GM18508 (cell line): ENCODE results near the gene STAC3.
"Not testable (repeated sequence)": the region's sequence is repeated elsewhere in the genome, so short reads cannot be mapped to it uniquely, and the experiment has no call there.

Source experiments
- ATAC-seq: cut with Tn5 transposase; IDR thresholded peaks from one replicate; pipeline ENCODE4 v1.9.1; 2021; ENCODE audit warnings: moderate number of reproducible peaks; ENCODE audit not compliant: insufficient read depth, unreplicated experiment

STAC3 gene

DNA sequence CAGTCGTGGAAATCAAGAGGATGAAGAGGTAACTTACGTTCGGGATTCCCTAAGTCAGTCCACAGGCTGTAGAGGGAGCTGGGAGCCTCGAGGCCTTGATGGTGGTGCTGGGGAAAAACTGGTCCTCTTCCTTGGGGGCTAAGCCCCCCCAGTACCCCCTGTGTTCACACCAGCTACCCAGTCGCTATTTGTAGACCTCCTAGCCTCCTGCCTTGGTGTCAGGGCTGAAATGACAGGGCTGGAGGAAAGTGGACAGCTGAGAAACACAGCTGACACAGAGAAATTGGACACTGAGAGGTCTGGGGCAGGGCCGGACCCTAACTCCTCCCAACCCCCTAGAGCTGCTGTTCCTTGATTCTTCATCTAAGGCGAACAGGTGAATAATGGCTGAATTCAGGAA lies at the start of gene STAC3:
TSS of gene STAC3 (minus strand) at position 232 of the 400 bp plus-strand sequence. CDS start 1,551 bp downstream, outside the sequence.
- no peak for ATAC-seq

DNA sequence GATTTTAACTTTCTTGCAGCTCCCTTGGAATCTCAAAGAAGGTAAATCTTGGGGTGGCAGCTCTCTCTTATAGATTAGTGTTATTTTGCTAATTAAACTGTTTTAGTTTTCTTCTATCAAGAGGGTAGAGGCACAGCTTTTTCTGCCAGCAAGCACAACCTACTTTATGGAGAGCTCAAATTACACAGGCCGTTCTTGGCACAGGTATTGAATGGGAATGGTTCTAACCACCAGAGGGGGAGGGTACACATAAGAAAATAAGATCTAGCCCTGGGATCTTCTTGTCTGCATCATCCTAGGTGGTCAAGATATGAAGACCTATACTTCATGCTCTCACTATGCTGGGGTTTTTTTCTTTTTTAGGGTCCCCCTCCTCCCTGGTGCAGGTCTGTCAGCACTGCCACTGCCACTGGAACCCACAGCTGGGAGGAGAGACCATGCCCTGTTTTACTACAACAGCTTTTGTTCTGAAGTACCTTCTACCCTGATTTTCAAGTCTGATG lies 48.6 kb upstream of the STAC3 start:
- no peak for ATAC-seq

DNA sequence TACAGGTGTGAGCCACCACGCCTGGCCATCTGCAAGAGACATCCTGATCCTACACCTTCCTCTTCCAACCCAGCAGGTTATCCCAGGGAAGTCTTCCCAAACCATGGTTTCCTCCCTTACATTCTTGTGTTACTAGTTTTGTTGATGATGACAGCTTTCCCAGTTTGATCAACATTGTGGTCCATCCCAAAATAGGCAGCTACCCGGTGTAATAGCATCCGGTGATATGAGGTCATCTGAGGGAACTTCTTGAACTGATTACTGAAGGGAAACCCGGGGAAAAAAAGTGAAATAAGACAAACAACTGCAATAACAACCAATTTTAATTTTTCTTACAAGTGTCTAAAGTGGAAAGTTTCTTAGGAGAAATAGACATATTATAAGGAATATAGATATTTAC lies 45.3 kb upstream of the STAC3 start:
- ATAC-seq, result no peak

DNA sequence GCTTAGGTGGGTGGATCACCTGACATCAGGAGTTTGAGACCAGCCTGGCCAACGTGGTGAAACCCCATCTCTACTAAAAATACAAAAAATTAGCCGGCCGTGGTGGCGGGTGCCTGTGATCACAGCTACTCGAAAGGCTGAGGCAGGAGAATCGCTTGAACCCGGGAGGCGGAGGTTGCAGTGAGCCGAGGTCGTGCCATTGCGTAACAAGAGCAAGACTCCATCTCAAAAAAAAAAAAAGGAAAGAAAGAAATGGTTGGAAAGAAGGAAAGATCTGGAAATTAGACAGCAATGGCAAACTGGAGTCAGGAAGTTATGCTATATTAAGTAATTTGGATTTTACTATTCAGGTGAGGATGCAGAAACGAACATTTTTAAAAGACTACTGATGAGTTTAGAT lies 31.1 kb upstream of the STAC3 start:
- ATAC-seq, result not testable (repeated sequence)

DNA sequence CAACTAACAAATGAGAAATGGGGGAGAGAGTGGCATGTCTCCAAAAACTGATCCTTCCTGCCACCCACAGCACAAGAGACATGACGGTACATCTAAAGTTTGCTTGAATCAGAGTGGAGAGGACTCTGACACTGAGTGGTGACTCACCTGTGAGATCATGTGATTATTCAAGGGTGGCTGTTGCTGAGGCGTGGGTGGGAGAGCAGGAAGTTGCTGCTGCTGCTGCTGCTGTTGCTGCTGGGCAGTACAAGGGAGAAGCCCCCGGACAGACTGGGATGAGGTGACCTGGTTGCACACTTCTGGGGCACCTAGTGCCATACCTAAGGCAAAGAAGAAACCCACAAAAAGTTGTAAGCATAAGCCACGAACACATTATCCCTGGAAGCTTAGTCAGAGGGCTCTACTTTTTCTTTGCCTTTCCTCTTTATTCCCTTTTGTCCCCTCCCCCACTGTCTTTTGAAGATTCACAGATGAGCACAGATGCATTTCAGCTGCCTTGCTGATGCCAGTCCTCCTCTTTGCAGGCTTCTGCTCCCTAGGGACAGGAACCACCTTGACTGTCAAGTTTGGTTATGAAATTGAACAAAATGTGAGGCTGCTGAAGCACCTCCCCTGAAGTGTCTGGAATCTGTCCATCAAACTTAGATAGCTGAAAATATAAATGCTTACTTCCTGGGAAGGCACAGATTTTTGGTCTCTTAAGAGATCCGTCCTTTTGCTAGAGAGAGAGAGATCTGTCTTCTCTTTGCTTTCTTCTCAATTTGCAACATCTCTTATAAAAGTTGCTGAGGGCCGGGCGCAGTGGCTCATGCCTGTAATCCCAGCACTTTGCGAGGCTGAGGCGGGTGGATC lies 29.4 kb upstream of the STAC3 start:
- peak; percentile 71 for ATAC-seq

DNA sequence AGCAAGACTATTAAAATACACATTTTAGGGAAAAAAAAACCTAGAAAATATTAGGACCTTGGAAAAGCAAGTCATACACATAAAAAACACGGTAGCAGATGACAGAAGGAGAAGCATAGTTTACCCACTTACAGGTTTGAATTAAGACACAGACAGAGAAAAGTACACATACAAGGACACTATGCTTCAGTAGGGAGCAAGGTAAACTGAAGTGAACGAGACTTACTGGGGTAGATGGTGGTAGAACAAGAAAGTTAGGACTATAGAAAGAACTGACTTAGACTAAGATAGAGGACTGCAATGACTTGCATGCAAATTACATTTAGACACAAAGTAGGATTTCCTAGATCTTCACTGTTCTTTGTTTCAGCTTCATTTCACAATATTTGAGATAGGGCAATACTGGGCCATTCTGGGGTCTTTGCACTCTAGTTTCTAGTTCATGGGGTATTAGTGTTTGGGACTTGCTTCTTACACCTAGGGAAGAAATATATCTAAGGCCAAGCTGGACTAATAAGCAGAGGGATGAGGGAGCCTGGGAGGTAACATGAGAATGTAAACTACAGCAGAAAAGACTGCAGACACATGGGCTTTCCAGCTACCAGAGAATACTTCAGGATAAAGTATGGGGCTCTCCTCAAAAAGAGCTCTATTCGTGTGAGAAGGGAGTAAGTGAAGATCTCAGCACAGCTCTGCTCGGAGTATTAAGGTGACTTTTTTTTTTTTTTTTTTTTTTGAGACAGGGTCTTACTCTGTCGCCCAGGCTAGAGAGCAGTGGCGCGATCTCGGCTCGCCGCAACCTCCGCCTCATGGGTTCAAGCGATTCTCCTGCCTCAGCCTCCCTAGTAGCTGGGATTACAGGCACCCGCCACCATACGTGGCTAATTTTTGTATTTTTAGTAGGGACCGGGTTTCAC lies 27.7 kb upstream of the STAC3 start:
- ATAC-seq, result no peak

DNA sequence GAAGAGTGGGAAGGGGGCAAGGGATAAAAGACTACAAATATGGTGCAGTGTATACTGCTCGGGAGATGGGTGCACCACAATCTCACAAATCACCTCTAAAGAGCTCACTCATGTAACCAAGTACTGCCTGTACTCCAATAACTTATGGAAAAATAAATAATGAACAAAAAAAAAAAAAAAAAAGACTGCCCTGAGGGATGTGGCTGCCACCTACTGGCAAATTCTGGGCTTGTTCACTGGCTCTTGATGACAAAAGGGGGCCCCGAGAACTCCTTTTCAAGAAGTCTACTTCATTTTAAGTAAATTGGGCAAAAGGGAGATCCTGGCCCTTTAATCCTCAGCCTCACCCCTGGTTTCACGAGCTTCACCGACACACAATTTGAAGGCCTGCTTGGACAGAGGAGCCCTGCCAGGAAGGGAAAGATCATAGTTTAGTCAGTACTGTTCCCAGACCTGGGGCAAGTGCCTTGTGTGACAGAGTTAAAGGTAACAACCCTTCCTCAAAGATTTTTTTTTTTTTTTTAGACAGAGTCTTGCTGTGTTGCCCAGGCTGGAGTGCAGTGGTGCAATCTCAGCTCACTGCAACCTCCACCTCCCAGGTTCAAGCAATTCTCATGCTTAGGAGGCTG lies 26.1 kb upstream of the STAC3 start:
- ATAC-seq, result no peak

DNA sequence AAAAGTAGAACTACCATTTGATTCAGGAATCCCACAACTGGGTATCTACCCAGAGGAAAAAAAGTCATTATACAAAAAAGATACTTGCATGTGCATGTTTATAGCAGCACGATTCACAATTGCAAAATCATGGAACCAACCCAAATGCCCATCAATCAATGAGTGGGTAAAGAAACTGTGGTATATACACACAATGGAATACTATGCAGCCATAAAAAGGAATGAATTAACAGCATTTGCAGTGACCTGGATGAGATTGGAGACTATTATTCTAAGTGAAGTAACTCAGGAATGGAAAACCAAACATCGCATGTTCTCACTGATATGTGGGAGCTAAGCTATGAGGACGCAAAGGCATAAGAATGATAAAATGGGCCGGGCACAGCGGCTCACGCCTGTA lies 25.2 kb upstream of the STAC3 start:
- not testable (repeated sequence) for ATAC-seq

DNA sequence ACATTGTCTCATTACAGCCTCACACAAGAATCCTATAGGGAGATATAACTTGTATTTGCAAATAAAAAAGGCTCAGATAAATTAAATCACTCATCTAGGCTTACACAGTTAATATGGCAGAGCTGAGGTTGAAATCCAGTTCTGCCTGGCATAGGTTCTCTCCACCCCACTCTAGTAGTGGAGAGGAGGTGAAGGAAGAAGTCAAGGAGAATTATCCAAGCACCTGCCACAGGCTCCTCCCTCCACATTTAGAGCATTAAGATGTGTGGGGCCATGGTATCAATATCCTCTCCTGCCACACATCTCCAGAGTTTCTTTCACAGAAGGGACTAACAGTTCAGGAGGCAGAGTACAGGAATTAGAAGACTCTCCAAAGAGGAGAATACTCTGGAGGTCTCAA lies 22.5 kb upstream of the STAC3 start:
- no peak for ATAC-seq

DNA sequence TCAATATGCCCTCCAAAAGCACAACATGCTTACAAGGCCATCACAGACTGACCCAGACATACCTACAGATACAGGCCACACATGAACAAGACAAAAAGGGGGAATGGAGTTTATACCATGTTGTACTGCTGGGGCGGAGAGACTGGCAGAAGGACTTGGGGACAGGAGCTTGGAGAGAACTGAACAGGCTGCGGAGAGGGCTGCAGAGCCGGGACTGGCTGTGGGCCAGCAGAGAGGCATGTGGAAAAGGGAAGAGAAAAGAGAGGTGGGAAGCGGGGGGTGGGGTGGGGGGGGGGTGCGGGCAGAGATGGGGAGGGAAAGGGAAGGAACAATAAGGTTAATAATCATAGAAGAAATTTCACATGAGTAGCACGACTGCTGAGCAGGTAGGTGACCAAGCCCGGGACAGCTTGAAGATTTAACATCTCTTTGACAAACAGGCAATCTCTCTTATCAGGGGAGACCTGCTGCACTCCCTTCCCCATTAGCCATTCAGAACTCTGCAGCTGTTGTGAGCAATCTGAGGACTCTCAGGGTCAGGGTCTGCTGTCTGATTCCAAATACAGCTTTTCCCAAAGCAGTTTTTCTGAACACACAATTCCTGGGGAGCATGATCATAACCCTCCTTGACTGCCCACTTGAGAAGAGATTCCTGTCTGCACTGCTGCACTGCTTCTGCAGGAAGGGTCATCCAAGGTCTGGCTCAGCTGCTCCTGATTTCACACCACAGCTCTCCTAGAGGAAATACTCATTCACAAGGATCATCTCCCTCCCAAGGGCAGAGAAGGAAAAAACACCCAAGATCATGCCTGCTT lies 21.6 kb upstream of the STAC3 start:
- no peak for ATAC-seq

DNA sequence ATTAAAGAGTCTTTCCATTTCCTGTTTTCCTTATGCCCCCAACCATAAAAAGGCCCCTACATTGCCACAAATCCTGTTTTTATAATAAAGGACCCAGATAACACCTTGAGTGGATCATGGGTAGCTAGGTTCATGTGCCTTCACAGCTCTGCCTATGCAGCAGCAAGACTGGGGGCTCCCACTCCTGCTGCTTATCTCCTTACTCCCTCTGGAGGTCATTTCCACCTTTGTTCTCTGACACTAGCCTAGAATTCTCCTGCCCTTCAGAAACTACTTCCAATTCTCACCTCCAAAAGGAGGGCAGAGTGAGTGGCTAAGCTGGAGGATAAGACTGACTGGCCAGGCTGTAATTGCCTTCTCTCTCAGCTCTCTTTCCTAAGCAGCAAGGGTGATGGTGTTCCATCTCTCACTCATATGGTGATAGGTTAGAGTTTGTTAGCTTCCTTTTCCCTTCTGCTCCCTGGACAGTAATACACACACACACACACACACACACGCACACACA lies 20.0 kb upstream of the STAC3 start:
- no peak for ATAC-seq

DNA sequence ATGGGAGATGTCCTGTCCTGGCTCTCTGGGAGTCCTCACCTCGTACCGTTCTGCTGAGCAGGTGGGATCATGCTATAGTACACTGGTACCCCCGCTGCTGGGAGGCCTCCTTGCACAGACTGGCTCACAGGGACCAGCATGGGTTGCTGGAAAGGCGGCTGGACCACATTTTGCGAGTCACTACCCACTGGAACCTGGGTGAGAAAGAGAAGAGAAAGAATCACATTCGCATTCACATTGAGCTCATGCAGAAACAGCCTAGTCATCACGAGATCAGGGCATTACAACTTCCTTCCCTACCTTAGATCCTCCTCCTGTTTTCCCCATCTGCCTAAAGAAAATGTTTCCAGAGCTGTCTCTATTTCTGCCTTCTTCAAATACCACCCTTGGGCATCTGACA lies 17.3 kb upstream of the STAC3 start:
- no peak for ATAC-seq

DNA sequence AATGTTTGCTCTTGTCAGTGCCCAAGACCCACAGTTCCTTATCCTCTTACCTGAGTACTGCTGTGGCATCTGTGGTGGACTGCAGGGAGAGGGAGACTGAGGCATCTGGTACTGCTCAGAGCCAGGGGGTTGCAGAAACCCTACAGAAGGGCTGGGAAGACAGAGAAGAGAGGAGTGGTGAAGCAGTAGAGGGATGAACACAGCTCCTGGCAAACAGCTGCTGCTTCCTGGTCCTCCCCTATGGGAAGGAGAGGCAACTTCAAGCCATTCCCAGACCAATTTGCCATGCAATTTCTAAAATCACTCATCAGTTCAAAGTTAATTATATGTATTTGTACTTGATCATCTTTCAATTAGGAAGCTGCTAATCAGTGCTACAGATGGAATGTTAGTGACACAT lies 15.7 kb upstream of the STAC3 start:
- ATAC-seq, result no peak

DNA sequence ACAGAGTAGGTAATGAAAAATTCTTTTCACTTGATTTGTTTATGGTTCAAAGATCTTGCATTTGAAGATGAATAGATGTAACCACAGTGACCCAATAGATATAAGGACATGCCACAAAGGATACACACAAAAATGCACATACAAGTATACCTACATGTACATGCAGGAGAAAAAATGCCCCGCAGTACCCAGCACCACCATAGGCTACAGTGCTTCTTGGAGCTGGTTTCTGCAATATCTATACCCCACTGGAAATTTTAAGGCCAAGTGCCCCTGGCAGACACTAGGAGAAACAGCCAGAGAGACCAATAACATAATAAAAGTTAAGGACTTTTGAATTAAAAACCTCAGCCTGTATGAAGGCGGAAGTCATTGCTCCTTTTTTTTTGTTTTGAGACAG lies 12.1 kb upstream of the STAC3 start:
- ATAC-seq, result no peak

DNA sequence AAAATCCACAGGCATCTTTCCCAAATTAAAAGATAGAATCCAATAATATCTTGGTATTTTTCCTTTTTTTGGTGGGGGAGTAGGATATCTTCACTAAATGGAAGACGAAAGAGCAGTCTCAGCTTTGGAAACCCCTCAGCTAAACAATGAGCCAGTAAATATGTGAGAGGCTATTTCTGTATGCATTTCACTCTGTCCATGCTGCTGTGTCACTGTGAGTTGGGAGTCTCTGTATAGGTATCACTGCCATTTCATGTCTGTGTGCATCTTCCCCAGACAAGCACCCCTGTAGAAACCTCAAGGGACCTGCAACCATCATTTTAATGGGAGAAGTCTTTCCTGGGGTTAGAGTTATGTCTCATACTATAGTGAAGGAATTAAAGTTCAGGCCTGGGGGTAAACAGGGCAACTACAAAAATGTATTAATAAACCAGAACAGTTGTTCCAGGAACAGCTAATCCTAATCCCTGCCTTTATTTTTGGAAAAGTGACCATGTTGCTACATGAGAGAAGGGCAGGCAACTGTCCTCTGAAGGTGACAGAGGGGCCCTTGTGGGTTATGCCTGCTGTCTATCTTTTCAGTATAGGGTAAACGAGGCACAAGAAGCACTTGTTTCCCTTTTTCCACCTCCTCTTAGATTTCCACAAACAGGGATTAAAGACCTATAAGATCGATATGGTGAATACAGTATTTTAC lies 11.3 kb upstream of the STAC3 start:
- no peak for ATAC-seq

DNA sequence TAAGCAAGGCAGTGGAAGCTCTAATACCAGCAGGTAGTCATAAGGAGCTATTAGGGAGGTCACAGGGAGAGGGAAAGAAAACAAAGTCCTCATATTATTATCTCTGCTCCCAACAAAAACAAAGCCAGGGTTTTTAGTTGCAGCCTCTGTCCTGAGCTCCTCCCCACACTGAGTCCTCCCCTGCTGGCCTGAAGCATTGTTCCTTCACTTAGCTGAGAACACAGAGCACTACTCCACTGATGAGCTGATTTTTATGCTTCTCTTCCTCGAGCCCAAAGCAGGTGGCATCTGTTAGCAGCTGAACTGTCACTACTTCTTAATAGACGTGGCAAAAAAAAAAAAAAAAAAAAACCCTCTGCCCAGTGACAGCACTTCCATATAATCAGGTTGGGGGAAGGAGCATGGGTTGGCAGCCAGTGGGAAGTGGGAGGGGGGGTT lies 10.5 kb upstream of the STAC3 start:
- no peak for ATAC-seq

DNA sequence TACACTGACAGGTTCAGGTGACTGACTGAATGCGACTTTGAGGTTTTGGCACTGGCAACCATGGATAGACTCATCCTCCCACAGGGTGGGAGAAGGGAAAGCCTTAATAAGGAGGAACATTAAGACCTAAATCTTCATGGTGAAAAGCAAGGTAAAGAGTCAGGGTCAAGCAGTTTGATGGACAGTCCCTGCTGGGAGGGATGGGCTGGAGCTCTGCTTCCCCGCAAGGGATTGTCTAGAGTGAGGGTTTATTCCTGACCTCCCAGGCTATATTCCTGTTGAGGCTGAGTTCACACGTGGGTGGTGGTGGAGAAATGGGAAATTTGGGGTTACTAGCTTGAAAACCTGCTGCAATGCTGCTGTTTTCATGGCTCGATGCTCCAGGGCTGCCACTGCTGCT lies 9.4 kb upstream of the STAC3 start:
- ATAC-seq, result no peak

DNA sequence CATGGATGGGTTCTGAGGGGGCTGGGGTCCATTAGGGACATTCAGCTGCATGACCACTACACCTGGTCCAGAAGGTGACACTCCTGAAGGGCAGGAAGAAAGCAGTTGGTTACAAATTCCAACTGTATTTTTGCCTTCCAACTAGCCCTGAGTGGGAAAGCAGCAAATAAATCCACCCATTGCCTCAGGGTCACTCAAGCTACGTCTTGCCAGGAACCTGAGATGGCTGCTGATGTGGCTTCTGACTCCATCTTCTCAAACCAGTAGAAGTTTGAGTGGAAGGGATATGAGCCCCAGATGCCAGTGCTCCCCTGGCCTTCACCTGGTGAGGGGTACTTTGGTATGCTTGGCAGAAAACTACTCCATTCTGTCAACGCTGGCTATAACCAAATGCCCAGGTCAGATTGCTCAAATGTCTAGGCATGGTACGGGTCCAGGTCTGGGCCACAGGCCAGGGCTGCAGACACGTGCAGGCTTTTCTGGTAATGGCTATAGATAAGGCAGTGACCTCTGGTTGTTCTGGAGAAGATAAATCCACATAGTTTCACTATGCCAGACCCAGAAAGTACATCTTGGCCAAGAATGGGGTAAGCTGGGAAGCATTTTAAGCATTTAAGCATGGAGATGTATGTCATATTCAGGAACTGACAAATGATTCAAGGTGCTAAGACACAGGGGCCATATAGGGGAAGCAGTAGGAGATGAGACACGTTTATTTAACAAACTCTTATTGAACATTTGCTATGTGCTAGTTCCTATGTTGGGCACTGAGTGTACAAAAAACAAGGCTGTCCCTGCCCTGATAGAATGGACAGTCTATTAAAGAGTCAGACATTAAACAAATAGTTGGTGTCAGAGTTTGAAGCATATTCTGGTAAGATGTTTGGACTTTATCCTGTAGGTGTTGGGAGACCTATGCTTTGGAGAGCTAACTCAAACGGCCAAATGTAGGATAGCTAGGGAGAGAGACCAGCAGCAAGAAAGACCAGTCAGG lies 8.3 kb upstream of the STAC3 start:
- ATAC-seq, result no peak
